CD8-positive, alpha-beta memory T cell (primary cell): ENCODE results near the gene PIEZO1. TPM values are rescaled to one million over a fixed set of nuclear protein-coding genes. Genes with fewer than 3 reads are reported as not detected.

ENCODE experiments used
- CTCF ChIA-PET: fragments of 350-600 bp; sonication (Branson Sonifier 250); formaldehyde crosslinking; loops from one replicate; lab custom pipeline; 2021; ENCODE audit warnings: antibody characterized with exemption; lab: Charles Lee
- POLR2A ChIA-PET: fragments of 350-600 bp; sonication (Branson Sonifier 250); formaldehyde crosslinking; loops from one replicate; lab custom pipeline; 2021; ENCODE audit warnings: antibody characterized with exemption; lab: Charles Lee
- DNase-seq, 5 donors: peaks; one replicate each; pipeline versions ENCODE4 v3.0.0 to v3.0.0-alpha.2; 2020 to 2022; ENCODE audit warnings: mixed read lengths in 1 of 5
- H3K27ac ChIP-seq: one replicate; pipeline ENCODE4 v1.7.0; 2013; ENCODE audit warnings: low read depth, mild to moderate bottlenecking, low read length, moderate library complexity
- H3K27me3 ChIP-seq: 2 replicates; pipeline ENCODE4 v1.7.0; 2013; ENCODE audit warnings: low read length, mild to moderate bottlenecking; ENCODE audit not compliant: insufficient read depth, poor library complexity, severe bottlenecking
- H3K36me3 ChIP-seq: 2 replicates; pipeline ENCODE4 v1.7.0; 2013; ENCODE audit warnings: mild to moderate bottlenecking, low read length, moderate library complexity; ENCODE audit not compliant: insufficient read depth
- H3K4me1 ChIP-seq: 2 replicates; pipeline ENCODE4 v1.7.0; 2013; ENCODE audit warnings: mild to moderate bottlenecking, low read length, moderate library complexity; ENCODE audit not compliant: insufficient read depth
- H3K4me3 ChIP-seq: 2 replicates; pipeline ENCODE4 v1.7.0; 2013; ENCODE audit warnings: mild to moderate bottlenecking, low read length
- H3K9me3 ChIP-seq: 2 replicates; pipeline ENCODE4 v1.7.0; 2013; ENCODE audit warnings: mild to moderate bottlenecking, low read length
- H3K27ac Mint-ChIP-seq, 8 donors: one replicate each; pipeline ENCODE4 v1.8.0; 2020 to 2021; ENCODE audit warnings: mixed read lengths in 8 of 8, mild to moderate bottlenecking in 6 of 8, inconsistent platforms in 3 of 8, moderate library complexity in 3 of 8
- H3K27me3 Mint-ChIP-seq, 2 donors: one replicate each; pipeline ENCODE4 v1.8.0; 2020 to 2021; ENCODE audit warnings: mixed read lengths in 2 of 2, mild to moderate bottlenecking in 1 of 2, moderate library complexity in 1 of 2
- H3K36me3 Mint-ChIP-seq, 3 donors: one replicate each; pipeline ENCODE4 v1.8.0; 2020 to 2021; ENCODE audit warnings: mixed read lengths in 3 of 3, inconsistent platforms in 1 of 3, mild to moderate bottlenecking in 1 of 3
- H3K4me1 Mint-ChIP-seq, 3 donors: one replicate each; pipeline ENCODE4 v1.8.0; 2020 to 2021; ENCODE audit warnings: mixed read lengths in 3 of 3, inconsistent platforms in 1 of 3, mild to moderate bottlenecking in 1 of 3
- H3K4me3 Mint-ChIP-seq, 7 donors: one replicate each; pipeline ENCODE4 v1.8.0; 2020 to 2021; ENCODE audit warnings: mixed read lengths in 7 of 7, mild to moderate bottlenecking in 6 of 7, moderate library complexity in 4 of 7, inconsistent platforms in 2 of 7
- H3K9me3 Mint-ChIP-seq, 5 donors: one replicate each; pipeline ENCODE4 v1.8.0; 2020 to 2022; ENCODE audit warnings: mixed read lengths in 5 of 5, mild to moderate bottlenecking in 3 of 5, moderate library complexity in 2 of 5, inconsistent platforms in 1 of 5
- polyA plus RNA-seq: library from polyadenylated mRNA; unstranded; fragments of 300-500 nt; fragmentation: Illumina TruSeq; gene quantifications from one replicate; pipeline ENCODE4 v1.2.3, GENCODE V29; 2021
- total RNA-seq, 2 experiments: library from RNA; stranded (reverse); gene quantifications; one replicate each; pipeline ENCODE4 v1.2.3, GENCODE V29; 2021

The PIEZO1 gene
- total and polyA plus RNA-seq, 3 experiments from 2014 or later, result 58.4 to 230 (median 215) TPM

DNA sequence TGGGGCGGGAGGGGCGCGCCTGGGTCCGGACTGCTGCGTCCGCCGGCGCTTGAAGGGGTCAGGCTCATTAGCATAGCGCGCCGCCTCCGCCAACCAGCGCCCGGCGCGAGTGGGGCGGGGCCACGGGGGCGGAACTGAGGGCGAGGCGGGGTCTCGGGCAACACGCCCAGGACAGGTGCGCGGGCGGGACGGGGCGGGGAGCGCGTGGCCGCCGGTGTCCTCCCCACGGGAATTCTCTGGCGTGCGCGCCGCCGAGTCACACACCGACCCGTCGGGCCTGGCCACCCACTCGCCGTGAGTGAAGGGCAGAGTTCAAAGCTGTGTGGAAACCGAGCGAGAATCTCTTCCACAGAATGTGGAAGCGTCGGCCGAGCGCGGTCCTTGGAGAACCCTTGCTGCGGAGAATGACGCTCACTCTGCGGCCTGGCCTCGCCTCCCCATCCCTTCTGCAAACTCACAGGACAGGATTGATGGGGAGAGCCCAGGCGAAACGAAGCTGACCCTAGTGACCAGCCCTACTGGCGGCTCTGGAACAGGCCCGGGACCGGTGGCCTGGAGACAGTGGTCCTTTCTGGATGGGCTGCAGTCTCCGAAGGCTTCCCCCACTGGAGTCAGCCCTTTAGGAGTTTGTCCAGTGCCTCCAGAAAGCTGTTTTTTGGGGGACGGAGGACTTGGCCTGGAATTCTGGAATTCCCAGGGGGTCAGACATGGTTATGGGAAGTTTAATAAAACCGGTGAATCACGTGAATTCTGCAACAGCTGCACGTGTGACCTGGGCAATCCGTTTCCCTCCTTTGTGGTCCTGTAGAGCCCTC is 98.4 kb downstream of the PIEZO1 start, which contains the start of gene SNAI3:
Gene SNAI3 (minus strand): TSS at position 69 of the 815 bp plus-strand sequence. CDS start 101 bp downstream, outside the sequence.
- Mint-ChIP-seq H3K36me3 (peaks cover 0 to 4% (median 0%) of the 10 kb centered on the region in 3 donors), H3K4me1 (peaks cover 31 to 69% (median 35%) of the 10 kb centered on the region in 3 donors), H3K4me3 (peak within 1 kb of the TSS; percentile 80 to 94 (median 84)), H3K27me3 (no peaks in the 10 kb centered on the region), H3K27ac (peak within 1 kb of the TSS; percentile 31 to 98 (median 75)), H3K9me3 (no peaks in the 10 kb centered on the region)
- ChIA-PET CTCF (interaction anchor here (1.2 to 2.2 kb wide), 6 partner anchors 9 to 116 kb away, joined by 3 to 26 read pairs (median 4); partner anchors contain the start of gene ZC3H18), POLR2A (interaction anchor here (0.6 to 1.2 kb wide), 6 partner anchors 14 to 92 kb away, joined by 3 to 5 read pairs (median 3); no protein-coding TSS in a partner anchor)
- H3K4me1 ChIP-seq, result peaks cover 60% of the 10 kb centered on the region
- no peaks in the 10 kb centered on the region for H3K36me3 ChIP-seq
- H3K27ac ChIP-seq, result peak within 1 kb of the TSS; percentile 70
- DNase-seq, result peak; percentile 76 to 89 (median 83)
- H3K27me3 ChIP-seq, result no peaks in the 10 kb centered on the region
- H3K9me3 ChIP-seq, result no peaks in the 10 kb centered on the region
- peak within 1 kb of the TSS; percentile 81 for H3K4me3 ChIP-seq

- Histone ChIP-seq H3K27me3 (no peaks in the 10 kb centered on the region), H3K4me3 (peak overlapping the region; percentile 81), H3K4me1 (peaks cover 60% of the 10 kb centered on the region), H3K27ac (peak overlapping the region; percentile 70), H3K9me3 (no peaks in the 10 kb centered on the region), H3K36me3 (peaks cover under 1% of the 10 kb centered on the region)
- Mint-ChIP-seq H3K4me1 (peaks cover 33 to 69% (median 35%) of the 10 kb centered on the region in 3 donors), H3K27ac (peak overlapping the region in 5 of 8 donors; percentile 36 to 83 (median 66)), H3K36me3 (peaks cover 0 to 8% (median 0%) of the 10 kb centered on the region in 3 donors), H3K9me3 (no peaks in the 10 kb centered on the region), H3K4me3 (peak overlapping the region; percentile 80 to 94 (median 84)), H3K27me3 (no peaks in the 10 kb centered on the region)
- ChIA-PET POLR2A (interaction anchor here (0.6 to 1.1 kb wide), 4 partner anchors 17 to 93 kb away, joined by 3 to 4 read pairs (median 3); no protein-coding TSS in a partner anchor), CTCF (interaction anchor here (1.2 to 2.2 kb wide), 3 partner anchors 18 to 69 kb away, joined by 3 to 26 read pairs (median 8); no protein-coding TSS in a partner anchor)
- DNase-seq, result peak in 4 of 5 donors; percentile 44 to 75 (median 52)
Observed at GRCh38 chr16:88686062-88686438, 99.0 kb downstream of the PIEZO1 start.

- Histone ChIP-seq H3K4me1 (peaks cover 60% of the 10 kb centered on the region), H3K36me3 (peaks cover 6% of the 10 kb centered on the region)
- peak overlapping the region; percentile 31 to 98 (median 75) for H3K27ac Mint-ChIP-seq
Observed at GRCh38 chr16:88685156-88686061, 99.6 kb downstream of the PIEZO1 start.

GRCh38 chr16:88684569-88685155 is 100.4 kb downstream of the PIEZO1 start:
- Mint-ChIP-seq H3K9me3 (no peaks in the 10 kb centered on the region), H3K4me1 (peaks cover 28 to 67% (median 29%) of the 10 kb centered on the region in 3 donors), H3K4me3 (peak overlapping the region; percentile 80 to 94 (median 84)), H3K36me3 (peaks cover 0 to 16% (median 0%) of the 10 kb centered on the region in 3 donors), H3K27me3 (no peaks in the 10 kb centered on the region), H3K27ac (peak overlapping the region in 7 of 8 donors; percentile 12 to 98 (median 76))
- peaks cover 54% of the 10 kb centered on the region for H3K4me1 ChIP-seq
- H3K27ac ChIP-seq, result no peak overlapping the region
- H3K27me3 ChIP-seq, result no peaks in the 10 kb centered on the region
- ChIA-PET POLR2A (interaction anchor here (0.6 kb wide), 1 partner anchor 23 kb away, joined by 3 read pairs; no protein-coding TSS in a partner anchor), CTCF (interaction anchor here (0.8 to 2.2 kb wide), 15 partner anchors 11 to 173 kb away, joined by 3 to 26 read pairs (median 4); partner anchors contain the start of genes MVD and TRAPPC2L)
- H3K9me3 ChIP-seq, result no peaks in the 10 kb centered on the region
- H3K36me3 ChIP-seq, result peaks cover 7% of the 10 kb centered on the region
- no peak for DNase-seq
- H3K4me3 ChIP-seq, result peak overlapping the region; percentile 81

More at GRCh38 chr16:88685156-88686061, 99.6 kb downstream of the PIEZO1 start:
- no peaks in the 10 kb centered on the region for H3K9me3 Mint-ChIP-seq
- H3K4me3 Mint-ChIP-seq, result peak overlapping the region; percentile 80 to 94 (median 84)
- Histone ChIP-seq H3K27me3 (no peaks in the 10 kb centered on the region), H3K4me3 (peak overlapping the region; percentile 81), H3K9me3 (no peaks in the 10 kb centered on the region), H3K27ac (peak overlapping the region; percentile 70)
- CTCF ChIA-PET, result interaction anchor here (0.8 to 2.2 kb wide), 16 partner anchors 10 to 172 kb away, joined by 3 to 26 read pairs (median 4); partner anchors contain the start of genes MVD and TRAPPC2L
- peak in 4 of 5 donors; percentile 45 to 76 (median 56) for DNase-seq
- H3K36me3 Mint-ChIP-seq, result peaks cover 0 to 12% (median 0%) of the 10 kb centered on the region in 3 donors
- POLR2A ChIA-PET, result interaction anchor here (0.6 to 1.1 kb wide), 3 partner anchors 18 to 22 kb away, joined by 3 read pairs; no protein-coding TSS in a partner anchor
- peaks cover 30 to 68% (median 32%) of the 10 kb centered on the region in 3 donors for H3K4me1 Mint-ChIP-seq
- H3K27me3 Mint-ChIP-seq, result no peaks in the 10 kb centered on the region

- Histone ChIP-seq H3K4me1 (peaks cover 49% of the 10 kb centered on the region), H3K27me3 (no peaks in the 10 kb centered on the region), H3K4me3 (peak overlapping the region; percentile 26), H3K9me3 (no peaks in the 10 kb centered on the region), H3K27ac (no peak overlapping the region), H3K36me3 (peaks cover 21% of the 10 kb centered on the region)
- peak in 3 of 5 donors; percentile 47 to 73 (median 71) for DNase-seq
- POLR2A ChIA-PET, result interaction anchor here (0.6 to 2.2 kb wide), 3 partner anchors 21 to 62 kb away, joined by 3 to 6 read pairs (median 3); no protein-coding TSS in a partner anchor
- Mint-ChIP-seq H3K4me1 (peaks cover 28 to 46% (median 29%) of the 10 kb centered on the region in 3 donors), H3K4me3 (peak overlapping the region; percentile 76 to 88 (median 82)), H3K9me3 (no peaks in the 10 kb centered on the region), H3K27me3 (no peaks in the 10 kb centered on the region), H3K36me3 (peaks cover 0 to 38% (median 0%) of the 10 kb centered on the region in 3 donors), H3K27ac (peak overlapping the region; percentile 88 to 98 (median 94))
- CTCF ChIA-PET, result interaction anchor here (1.5 to 3.4 kb wide), 4 partner anchors 19 to 27 kb away, joined by 3 to 29 read pairs (median 4); no protein-coding TSS in a partner anchor
Observed at GRCh38 chr16:88681709-88682451, 103.1 kb downstream of the PIEZO1 start.

GRCh38 chr16:88681084-88681680 is 103.8 kb downstream of the PIEZO1 start:
- Mint-ChIP-seq H3K36me3 (peaks cover 0 to 43% (median 0%) of the 10 kb centered on the region in 3 donors), H3K27me3 (no peaks in the 10 kb centered on the region), H3K27ac (peak overlapping the region; percentile 88 to 98 (median 94)), H3K9me3 (no peaks in the 10 kb centered on the region), H3K4me1 (peaks cover 28 to 46% (median 29%) of the 10 kb centered on the region in 3 donors), H3K4me3 (peak overlapping the region; percentile 76 to 88 (median 82))
- CTCF ChIA-PET, result interaction anchor here (1.5 to 3.4 kb wide), 4 partner anchors 20 to 28 kb away, joined by 3 to 29 read pairs (median 4); no protein-coding TSS in a partner anchor
- Histone ChIP-seq H3K27me3 (no peaks in the 10 kb centered on the region), H3K27ac (no peak overlapping the region), H3K9me3 (no peaks in the 10 kb centered on the region), H3K4me1 (peaks cover 45% of the 10 kb centered on the region), H3K36me3 (peaks cover 21% of the 10 kb centered on the region), H3K4me3 (peak overlapping the region; percentile 26)
- peak in 4 of 5 donors; percentile 44 to 71 (median 52) for DNase-seq
- POLR2A ChIA-PET, result interaction anchor here (0.6 to 2.2 kb wide), 4 partner anchors 21 to 61 kb away, joined by 3 to 6 read pairs (median 4); no protein-coding TSS in a partner anchor
